Large intestine (tissue), 3 donors: Measurements from ENCODE around the gene STXBP1. TPM values are rescaled to one million over a fixed set of nuclear protein-coding genes. Genes with fewer than 3 reads are reported as not detected.
"Not testable (repeated sequence)": the region's sequence is repeated elsewhere in the genome, so short reads cannot be mapped to it uniquely, and the experiment has no call there.

Source experiments
- DNase-seq, 2 donors: peaks; one replicate each; pipeline versions ENCODE4 v3.0.0 to v3.0.0-alpha.2; 2013
- H3K27ac ChIP-seq: one replicate; pipeline ENCODE4 v1.5.1; 2013; ENCODE audit warnings: low read length
- H3K27me3 ChIP-seq: 2 replicates; pipeline ENCODE4 v1.6.1; 2013; ENCODE audit warnings: low read length; ENCODE audit not compliant: control insufficient read depth, insufficient read depth
- H3K36me3 ChIP-seq: 2 replicates; pipeline ENCODE4 v1.6.1; 2013; ENCODE audit warnings: low read length; ENCODE audit not compliant: control insufficient read depth, insufficient read depth
- H3K4me1 ChIP-seq: one replicate; pipeline ENCODE4 v1.6.1; 2013; ENCODE audit warnings: low read length; ENCODE audit not compliant: control insufficient read depth, insufficient read depth
- H3K4me3 ChIP-seq: one replicate; pipeline ENCODE4 v1.5.1; 2013; ENCODE audit warnings: low read length
- H3K9me3 ChIP-seq: one replicate; pipeline ENCODE4 v1.6.1; 2013; ENCODE audit warnings: mild to moderate bottlenecking, low read depth, low read length, moderate library complexity; ENCODE audit not compliant: control insufficient read depth
- WGBS: methylation state at CpG from one replicate; pipeline ENCODE4 v1.1.5; 2013; ENCODE audit warnings: low lambda C conversion rate; ENCODE audit not compliant: insufficient coverage; 5-methylcytosine and 5-hydroxymethylcytosine counted together
- polyA plus RNA-seq: library from polyadenylated mRNA; unstranded; fragments of 120-200 nt; gene quantifications from one replicate; pipeline ENCODE4 v1.2.1, GENCODE V29; 2013

The STXBP1 gene
- polyA plus RNA-seq, 1 donor, result 32.2 TPM

DNA sequence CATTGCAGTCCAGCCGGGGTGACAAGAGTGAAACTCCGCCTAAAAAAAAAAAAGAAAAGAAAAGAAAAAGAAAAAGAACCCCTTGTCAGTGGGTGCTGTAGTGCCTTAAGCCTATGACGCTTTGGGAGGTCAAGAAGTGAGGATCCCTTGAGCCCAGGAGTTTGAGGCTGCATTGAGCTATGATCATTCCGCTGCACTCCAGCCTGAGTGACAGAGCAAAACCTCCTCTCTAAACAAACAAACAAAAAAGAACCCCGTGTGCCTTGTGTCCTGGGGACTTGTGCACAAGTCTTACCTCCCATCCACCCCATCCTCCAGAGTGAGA is 33.5 kb upstream of the STXBP1 start:
- WGBS, result 93% methylated on average over 3 of the region's 5 CpGs
- DNase-seq, result no peak
- no peak overlapping the region for H3K4me3 ChIP-seq
- H3K4me1 ChIP-seq, result peaks cover 33% of the 10 kb centered on the region
- no peaks in the 10 kb centered on the region for H3K9me3 ChIP-seq
- no peaks in the 10 kb centered on the region for H3K36me3 ChIP-seq
- H3K27ac ChIP-seq, result peak overlapping the region; percentile 53
- no peaks in the 10 kb centered on the region for H3K27me3 ChIP-seq

GRCh38 chr9:127578952-127579853 is 32.9 kb upstream of the STXBP1 start:
- H3K9me3 ChIP-seq, result no peaks in the 10 kb centered on the region
- no CpG with 5 or more reads among the region's 21 CpGs for WGBS
- DNase-seq, result peak; percentile 89 to 93
- no peaks in the 10 kb centered on the region for H3K27me3 ChIP-seq
- H3K4me1 ChIP-seq, result peaks cover 30% of the 10 kb centered on the region
- peak overlapping the region; percentile 53 for H3K27ac ChIP-seq
- no peaks in the 10 kb centered on the region for H3K36me3 ChIP-seq
- H3K4me3 ChIP-seq, result no peak overlapping the region

- H3K4me1 ChIP-seq, result peaks cover 22% of the 10 kb centered on the region
- no peaks in the 10 kb centered on the region for H3K27me3 ChIP-seq
- no peak overlapping the region for H3K4me3 ChIP-seq
- DNase-seq, result no peak
- no peaks in the 10 kb centered on the region for H3K36me3 ChIP-seq
- WGBS, result no CpG with 5 or more reads among the region's 8 CpGs
- no peak overlapping the region for H3K27ac ChIP-seq
- no peaks in the 10 kb centered on the region for H3K9me3 ChIP-seq
Observed at GRCh38 chr9:127580366-127580765, 31.7 kb upstream of the STXBP1 start.

GRCh38 chr9:127580879-127581475 is 31.1 kb upstream of the STXBP1 start:
- Histone ChIP-seq H3K9me3 (no peaks in the 10 kb centered on the region), H3K4me3 (no peak overlapping the region), H3K27me3 (no peaks in the 10 kb centered on the region), H3K27ac (no peak overlapping the region), H3K4me1 (peaks cover 17% of the 10 kb centered on the region), H3K36me3 (no peaks in the 10 kb centered on the region)
- DNase-seq, result no peak
- no CpG with 5 or more reads among the region's 7 CpGs for WGBS

DNA sequence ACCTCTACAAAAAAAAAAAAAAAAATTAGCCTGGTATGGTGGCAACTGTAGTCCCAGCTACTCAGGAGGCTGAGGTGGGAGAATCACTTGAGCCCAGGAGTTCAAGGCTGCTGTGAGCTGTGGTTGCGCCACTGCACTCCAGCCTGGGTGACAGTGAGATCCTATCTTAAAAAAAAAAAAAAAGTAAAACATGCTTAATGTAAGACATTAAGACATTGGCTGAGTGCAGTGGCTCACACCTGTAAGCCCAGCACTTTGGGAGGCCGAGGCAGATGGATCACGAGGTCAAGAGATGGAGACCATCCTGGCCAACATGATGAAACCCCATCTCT is 27.6 kb upstream of the STXBP1 start:
- not testable (repeated sequence) for H3K9me3 ChIP-seq, DNase-seq, H3K27me3 ChIP-seq, H3K27ac ChIP-seq, H3K4me1 ChIP-seq, H3K36me3 ChIP-seq, H3K4me3 ChIP-seq
- WGBS, result no CpG with 5 or more reads among the region's 3 CpGs

DNA sequence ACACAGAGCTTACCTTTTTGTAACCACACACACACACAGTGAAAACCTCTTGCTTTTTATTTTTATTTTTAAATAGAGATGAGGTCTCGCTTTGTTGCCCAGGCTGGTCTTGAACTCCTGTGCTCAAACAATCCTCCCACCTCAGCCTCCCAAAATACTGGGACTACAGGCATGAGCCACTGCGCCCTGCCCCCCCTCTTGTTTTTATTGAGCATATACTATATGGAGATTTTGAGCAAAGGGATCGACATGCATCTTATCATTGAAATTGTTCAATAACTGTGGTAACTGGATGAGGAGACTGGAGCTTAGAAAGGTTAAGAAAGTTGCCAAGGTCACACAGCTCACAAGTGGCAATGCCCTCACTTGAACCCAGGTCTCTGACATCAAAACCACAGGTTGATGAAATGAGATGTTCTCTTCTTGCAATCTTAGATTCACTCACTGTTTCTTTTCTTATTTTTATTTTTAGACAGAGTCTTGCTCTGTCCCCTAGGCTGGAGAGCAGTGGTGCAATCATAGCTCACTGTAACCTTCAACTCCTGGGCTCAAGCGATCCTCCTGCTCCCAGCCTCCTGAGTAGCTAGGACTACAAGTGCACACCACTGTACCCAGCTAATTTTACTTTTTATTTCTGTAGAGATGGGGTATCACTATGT is 26.8 kb upstream of the STXBP1 start:
- no CpG with 5 or more reads among the region's 4 CpGs for WGBS
- no peak overlapping the region for H3K27ac ChIP-seq
- no peak for DNase-seq
- no peaks in the 10 kb centered on the region for H3K4me1 ChIP-seq
- H3K27me3 ChIP-seq, result no peaks in the 10 kb centered on the region
- H3K4me3 ChIP-seq, result no peak overlapping the region
- H3K9me3 ChIP-seq, result no peaks in the 10 kb centered on the region
- H3K36me3 ChIP-seq, result no peaks in the 10 kb centered on the region

DNA sequence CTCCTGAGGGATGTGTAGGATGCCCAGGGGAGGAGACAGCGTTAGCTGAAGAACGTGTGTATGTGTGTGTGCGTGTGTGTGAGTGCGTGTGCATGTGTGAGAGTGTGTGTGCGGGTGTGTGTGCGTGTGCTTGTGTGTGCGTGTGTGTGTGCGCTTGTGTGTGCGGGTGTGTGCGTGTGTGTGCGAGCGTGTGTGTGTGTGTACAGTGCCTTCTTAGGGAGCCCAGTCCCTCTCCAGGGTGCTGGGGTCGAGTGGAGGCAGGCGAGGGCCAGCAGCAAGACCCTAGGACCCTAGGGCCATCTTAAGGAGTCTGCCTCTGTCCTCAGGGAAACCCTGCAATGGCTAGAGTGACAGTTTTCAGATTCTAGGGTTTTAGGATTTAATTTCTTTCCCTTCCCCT is 26.0 kb upstream of the STXBP1 start:
- Histone ChIP-seq H3K4me3 (no peak overlapping the region), H3K36me3 (no peaks in the 10 kb centered on the region), H3K4me1 (no peaks in the 10 kb centered on the region), H3K9me3 (no peaks in the 10 kb centered on the region), H3K27me3 (no peaks in the 10 kb centered on the region), H3K27ac (no peak overlapping the region)
- no peak for DNase-seq
- no CpG with 5 or more reads among the region's 14 CpGs for whole genome bisulfite sequencing

DNA sequence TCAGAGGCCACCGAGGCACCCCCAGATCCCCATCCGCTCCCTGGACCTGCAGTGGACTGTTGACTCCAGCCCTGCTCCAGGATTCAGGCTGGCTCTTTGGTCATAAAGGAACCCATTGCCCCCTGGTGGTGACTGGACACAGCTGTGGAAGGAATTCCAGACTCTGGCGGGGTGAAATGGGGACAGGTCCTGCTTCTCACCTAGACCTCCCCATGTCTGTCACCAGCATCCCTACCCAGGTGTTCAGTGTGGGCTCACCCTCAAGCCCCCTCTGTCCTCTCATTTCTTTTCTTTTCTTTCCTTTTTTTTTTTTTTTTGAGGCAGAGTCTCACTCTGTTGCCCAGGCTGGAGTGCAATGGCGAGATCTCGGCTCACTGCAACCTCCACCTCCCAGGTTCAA is 25.5 kb upstream of the STXBP1 start:
- Histone ChIP-seq H3K27ac (no peak overlapping the region), H3K27me3 (no peaks in the 10 kb centered on the region), H3K4me1 (no peaks in the 10 kb centered on the region), H3K4me3 (no peak overlapping the region), H3K9me3 (no peaks in the 10 kb centered on the region), H3K36me3 (no peaks in the 10 kb centered on the region)
- no CpG with 5 or more reads among the region's 5 CpGs for WGBS
- DNase-seq, result peak; percentile 63 to 73

DNA sequence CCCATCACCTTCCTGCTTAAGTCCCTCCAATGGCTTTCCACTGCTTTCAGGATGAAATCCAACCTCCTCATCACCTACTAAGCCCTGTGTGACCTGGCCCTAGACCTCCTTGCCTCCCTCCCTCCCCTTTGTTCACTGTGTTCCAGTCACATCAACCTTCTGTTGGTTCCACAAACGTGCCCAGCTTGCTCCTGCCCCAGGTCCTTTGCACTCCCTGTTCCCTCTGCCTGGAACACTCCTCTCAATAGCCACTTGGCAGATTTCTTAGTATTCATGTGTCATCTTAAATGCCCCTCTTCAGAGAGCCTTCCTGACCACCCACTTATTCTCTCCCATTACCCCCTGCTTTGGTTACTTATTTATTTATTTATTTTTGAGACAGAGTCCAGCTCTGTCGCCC is 24.1 kb upstream of the STXBP1 start:
- H3K9me3 ChIP-seq, result no peaks in the 10 kb centered on the region
- H3K4me1 ChIP-seq, result no peaks in the 10 kb centered on the region
- no peak overlapping the region for H3K4me3 ChIP-seq
- H3K27ac ChIP-seq, result no peak overlapping the region
- H3K27me3 ChIP-seq, result no peaks in the 10 kb centered on the region
- no peaks in the 10 kb centered on the region for H3K36me3 ChIP-seq
- WGBS, result no CpG with 5 or more reads among the region's 2 CpGs
- no peak for DNase-seq

DNA sequence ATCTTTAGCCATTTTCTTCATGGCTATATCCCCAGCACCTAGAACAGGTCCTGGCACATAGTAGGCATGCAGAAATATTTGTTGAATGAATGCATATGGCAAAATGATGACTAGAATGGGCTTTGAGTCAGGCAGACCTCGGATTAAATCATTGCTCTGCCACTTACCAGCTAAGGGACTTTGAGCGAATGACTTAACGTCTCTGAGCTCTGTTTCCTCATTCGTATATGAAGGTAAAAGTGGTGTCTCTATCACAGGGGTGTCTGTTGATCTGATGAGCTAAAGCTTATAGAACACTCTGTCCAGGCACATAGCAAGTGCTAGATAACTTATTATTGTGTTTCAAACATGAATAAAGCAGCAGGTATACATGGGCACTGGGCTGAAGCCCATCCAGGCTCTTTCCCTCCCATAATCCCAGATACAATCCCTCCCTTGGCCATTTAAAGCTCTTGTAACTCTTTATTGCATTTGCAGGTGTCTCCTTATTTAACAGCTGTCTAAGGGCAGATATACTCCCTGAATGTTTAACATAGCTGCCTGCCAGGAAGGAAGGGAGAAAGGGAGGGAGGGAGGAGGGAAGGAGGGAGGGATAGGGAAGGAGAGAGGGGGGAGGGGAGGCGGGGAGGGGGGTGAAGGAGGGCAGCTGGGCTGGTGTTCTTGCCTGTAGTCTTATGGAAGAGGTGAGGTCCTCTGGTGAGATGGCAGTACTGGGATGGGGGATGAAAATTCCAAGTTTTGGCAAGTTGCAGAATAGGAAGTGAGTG is 23.2 kb upstream of the STXBP1 start:
- no peaks in the 10 kb centered on the region for H3K36me3 ChIP-seq
- no peaks in the 10 kb centered on the region for H3K9me3 ChIP-seq
- peak in 1 of 2 donors; percentile 13 for DNase-seq
- no CpG with 5 or more reads among the region's 5 CpGs for WGBS
- no peaks in the 10 kb centered on the region for H3K4me1 ChIP-seq
- no peak overlapping the region for H3K27ac ChIP-seq
- H3K4me3 ChIP-seq, result no peak overlapping the region
- H3K27me3 ChIP-seq, result no peaks in the 10 kb centered on the region
